ENCODE results near the gene TADA1. TPM values are rescaled to one million over a fixed set of nuclear protein-coding genes. Genes with fewer than 3 reads are reported as not detected.

The TADA1 gene
- total and polyA plus RNA-seq, 4 donors, result 9.1 to 21.3 (median 15.0) TPM

DNA sequence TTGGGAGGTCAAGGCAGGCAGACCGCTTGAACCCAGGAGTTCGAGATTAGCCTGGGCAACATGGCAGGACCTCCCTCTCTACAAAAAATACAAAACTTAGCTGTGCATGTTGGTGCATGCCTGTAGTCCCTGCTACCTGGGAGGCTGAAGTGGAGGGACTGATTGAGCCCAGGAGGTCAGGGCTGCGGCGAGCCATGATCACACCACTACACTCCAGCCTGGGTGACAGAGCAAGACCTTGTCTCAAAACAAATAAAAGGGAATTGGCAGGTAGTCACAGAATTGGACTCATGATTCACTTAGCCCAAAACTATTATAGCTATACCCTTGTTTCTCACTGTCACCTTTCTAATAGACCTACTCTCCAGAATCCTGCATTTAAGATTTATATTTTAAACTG, 5.5 kb downstream of the TADA1 start:
- Histone ChIP-seq H3K36me3 (ENCODE audit: control insufficient read depth in 4 of 4, insufficient read depth in 3 of 4, low read depth in 1 of 4, low read length in 3 of 4) (peaks cover 3 to 18% (median 6%) of the 10 kb centered on the region in 4 donors), H3K9ac (ENCODE audit: low read depth in 1 of 2, low read length in 2 of 2) (peak overlapping the region in 1 of 2 donors; percentile 33), H3K9me3 (ENCODE audit: control insufficient read depth in 4 of 4, low read length in 3 of 4) (no peaks in the 10 kb centered on the region), H3K4me1 (ENCODE audit: control insufficient read depth in 4 of 4, insufficient read depth in 4 of 4, low read length in 3 of 4) (peaks cover 10 to 58% (median 35%) of the 10 kb centered on the region in 4 donors), H3K27me3 (ENCODE audit: control insufficient read depth in 4 of 4, insufficient read depth in 4 of 4, low read length in 3 of 4) (no peaks in the 10 kb centered on the region), H3K27ac (ENCODE audit: low read depth in 1 of 2, low read length in 2 of 2) (peak overlapping the region; percentile 45 to 73), H3K4me3 (ENCODE audit: low read depth in 1 of 3, low read length in 3 of 3) (no peak overlapping the region)
- 61% methylated on average over 4 of the region's 4 CpGs for WGBS
- TF ChIP-seq ATF3 (IDR thresholded peaks at IDR 0.05), result no peak
- no peak for TF ChIP-seq HNF4G (IDR thresholded peaks at IDR 0.05)
- TF ChIP-seq TAF1 (conservative IDR thresholded peaks at IDR 0.05), result no peak
- peak; percentile 38 to 57 for TF ChIP-seq HNF4A (conservative IDR thresholded peaks at IDR 0.05)
- no peak for TF ChIP-seq CTCF (IDR thresholded peaks at IDR 0.05; ENCODE audit: low read depth, low read length, missing input control)
- TF ChIP-seq ZBTB33 (IDR thresholded peaks at IDR 0.05), result no peak
- TF ChIP-seq FOXA2 (IDR thresholded peaks at IDR 0.05), result no peak
- TF ChIP-seq RAD21 (IDR thresholded peaks at IDR 0.05), result peak; percentile 18 to 20
- TF ChIP-seq, protein P1, sequence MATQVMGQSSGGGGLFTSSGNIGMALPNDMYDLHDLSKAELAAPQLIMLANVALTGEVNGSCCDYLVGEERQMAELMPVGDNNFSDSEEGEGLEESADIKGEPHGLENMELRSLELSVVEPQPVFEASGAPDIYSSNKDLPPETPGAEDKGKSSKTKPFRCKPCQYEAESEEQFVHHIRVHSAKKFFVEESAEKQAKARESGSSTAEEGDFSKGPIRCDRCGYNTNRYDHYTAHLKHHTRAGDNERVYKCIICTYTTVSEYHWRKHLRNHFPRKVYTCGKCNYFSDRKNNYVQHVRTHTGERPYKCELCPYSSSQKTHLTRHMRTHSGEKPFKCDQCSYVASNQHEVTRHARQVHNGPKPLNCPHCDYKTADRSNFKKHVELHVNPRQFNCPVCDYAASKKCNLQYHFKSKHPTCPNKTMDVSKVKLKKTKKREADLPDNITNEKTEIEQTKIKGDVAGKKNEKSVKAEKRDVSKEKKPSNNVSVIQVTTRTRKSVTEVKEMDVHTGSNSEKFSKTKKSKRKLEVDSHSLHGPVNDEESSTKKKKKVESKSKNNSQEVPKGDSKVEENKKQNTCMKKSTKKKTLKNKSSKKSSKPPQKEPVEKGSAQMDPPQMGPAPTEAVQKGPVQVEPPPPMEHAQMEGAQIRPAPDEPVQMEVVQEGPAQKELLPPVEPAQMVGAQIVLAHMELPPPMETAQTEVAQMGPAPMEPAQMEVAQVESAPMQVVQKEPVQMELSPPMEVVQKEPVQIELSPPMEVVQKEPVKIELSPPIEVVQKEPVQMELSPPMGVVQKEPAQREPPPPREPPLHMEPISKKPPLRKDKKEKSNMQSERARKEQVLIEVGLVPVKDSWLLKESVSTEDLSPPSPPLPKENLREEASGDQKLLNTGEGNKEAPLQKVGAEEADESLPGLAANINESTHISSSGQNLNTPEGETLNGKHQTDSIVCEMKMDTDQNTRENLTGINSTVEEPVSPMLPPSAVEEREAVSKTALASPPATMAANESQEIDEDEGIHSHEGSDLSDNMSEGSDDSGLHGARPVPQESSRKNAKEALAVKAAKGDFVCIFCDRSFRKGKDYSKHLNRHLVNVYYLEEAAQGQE (IDR thresholded peaks at IDR 0.05), result no peak
- TF ChIP-seq MAX (IDR thresholded peaks at IDR 0.05), result no peak
- TF ChIP-seq YY1 (IDR thresholded peaks at IDR 0.05), result peak; percentile 54
- TF ChIP-seq NR2F2 (IDR thresholded peaks at IDR 0.05), result no peak
- TF ChIP-seq EGR1 (IDR thresholded peaks at IDR 0.05; ENCODE audit: low read depth in 2 of 2), result no peak
- peak; percentile 12 for TF ChIP-seq SP1 (IDR thresholded peaks at IDR 0.05)
- no peak for TF ChIP-seq GABPA (IDR thresholded peaks at IDR 0.05 in 1 of 2, conservative IDR thresholded peaks at IDR 0.05 in 1 of 2)
- peak; percentile 21 to 65 for TF ChIP-seq RXRA (IDR thresholded peaks at IDR 0.05)
- TF ChIP-seq FOXA1 (IDR thresholded peaks at IDR 0.05), result no peak
- TF ChIP-seq JUND (IDR thresholded peaks at IDR 0.05), result no peak
- DNase-seq (ENCODE audit: low spot score), result no peak
